Measurements from ENCODE around the gene GAGE10. TPM values are rescaled to one million over a fixed set of nuclear protein-coding genes. Genes with fewer than 3 reads are reported as not detected.

The GAGE10 gene
- polyA plus RNA-seq, 2 of the 4 experiments (the other 2 are of a cell fraction), result not detected

GRCh38 chrX:49276671-49277534 lies 26.5 kb upstream of the GAGE10 start:
- Histone ChIP-seq H3K4me2 (no peak overlapping the region), H3K4me3 (no peak overlapping the region), H3K9me3 (no peaks in the 10 kb centered on the region), H3K4me1 (peaks cover 9% of the 10 kb centered on the region; the same call in 2 of the 3 replicates), H3K27ac (no peak overlapping the region)
- no peak; a peak in 1 of 6 replicates for ATAC-seq
- no peak for TF ChIP-seq ZSCAN20 (CRISPR knock-in tag; IDR thresholded peaks at IDR 0.05)
- no peak for TF ChIP-seq CEBPB (IDR thresholded peaks at IDR 0.05)
- no peak for TF ChIP-seq EHMT2 (IDR thresholded peaks at IDR 0.05; ENCODE audit: low read depth)
- TF ChIP-seq MAFK (IDR thresholded peaks at IDR 0.05; ENCODE audit: partially characterized antibody), result no peak
- TF ChIP-seq, protein P1, sequence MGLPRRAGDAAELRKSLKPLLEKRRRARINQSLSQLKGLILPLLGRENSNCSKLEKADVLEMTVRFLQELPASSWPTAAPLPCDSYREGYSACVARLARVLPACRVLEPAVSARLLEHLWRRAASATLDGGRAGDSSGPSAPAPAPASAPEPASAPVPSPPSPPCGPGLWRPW (IDR thresholded peaks at IDR 0.05), result no peak
- no peak for TF ChIP-seq CBX2 (IDR thresholded peaks at IDR 0.05; ENCODE audit: borderline replicate concordance, low read depth)
- no peak for TF ChIP-seq ZFP36 (IDR thresholded peaks at IDR 0.05; ENCODE audit: borderline replicate concordance, partially characterized antibody)
- TF ChIP-seq EP300 (IDR thresholded peaks at IDR 0.05), result no peak
- TF ChIP-seq TFCP2L1 (CRISPR knock-in tag; IDR thresholded peaks at IDR 0.05), result no peak
- TF ChIP-seq SMC3 (IDR thresholded peaks at IDR 0.05), result no peak
- ChIA-PET CTCF (interaction anchor here (1.4 to 1.9 kb wide), 3 partner anchors 15 to 121 kb away, joined by 3 to 5 read pairs (median 5); no protein-coding TSS in a partner anchor), POLR2A (interaction anchor here (1.6 kb wide), 1 partner anchor 86 kb away, joined by 6 read pairs; no protein-coding TSS in a partner anchor)
- FAIRE-seq, result no peak
- WGBS (ENCODE audit: missing lambda C conversion rate), result 86% methylated on average over 17 of the region's 19 CpGs
- no peak for DNase-seq (ENCODE audit: low read depth in 1 of 2, low spot score in 1 of 2)

DNA sequence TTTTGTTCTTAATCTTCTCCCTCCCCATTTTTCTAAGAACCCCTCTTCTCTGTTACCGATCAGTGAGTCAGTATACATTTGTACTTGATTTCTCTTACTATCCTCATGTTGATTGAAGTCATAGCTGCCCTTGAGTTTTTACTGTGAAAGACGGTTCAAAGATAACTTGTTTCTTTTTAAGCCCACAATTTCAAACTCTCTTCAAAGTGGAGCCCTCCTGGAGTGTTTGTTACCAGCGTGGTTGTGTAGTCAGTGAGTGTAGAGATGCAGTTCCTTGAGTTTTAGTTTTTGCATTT lies 26.0 kb upstream of the GAGE10 start:
- Histone ChIP-seq H3K9me3 (no peaks in the 10 kb centered on the region), H3K4me3 (no peak overlapping the region), H3K4me1 (peaks cover 4% of the 10 kb centered on the region; the same call in 1 of the 3 replicates), H3K4me2 (no peak overlapping the region), H3K27ac (no peak overlapping the region)
- TF ChIP-seq SREBF2 (IDR thresholded peaks at IDR 0.05) (no peak), TP53 (CRISPR knock-in tag; IDR thresholded peaks at IDR 0.05) (no peak)
- ChIA-PET CTCF (interaction anchor here (1.9 kb wide), 1 partner anchor 85 kb away, joined by 5 read pairs; no protein-coding TSS in a partner anchor), POLR2A (no interaction called here)
- WGBS (ENCODE audit: missing lambda C conversion rate), result 95% methylated on average over 3 of the region's 3 CpGs
- ATAC-seq (no peak), DNase-seq (ENCODE audit: low read depth in 1 of 2, low spot score in 1 of 2) (no peak), FAIRE-seq (no peak)

DNA sequence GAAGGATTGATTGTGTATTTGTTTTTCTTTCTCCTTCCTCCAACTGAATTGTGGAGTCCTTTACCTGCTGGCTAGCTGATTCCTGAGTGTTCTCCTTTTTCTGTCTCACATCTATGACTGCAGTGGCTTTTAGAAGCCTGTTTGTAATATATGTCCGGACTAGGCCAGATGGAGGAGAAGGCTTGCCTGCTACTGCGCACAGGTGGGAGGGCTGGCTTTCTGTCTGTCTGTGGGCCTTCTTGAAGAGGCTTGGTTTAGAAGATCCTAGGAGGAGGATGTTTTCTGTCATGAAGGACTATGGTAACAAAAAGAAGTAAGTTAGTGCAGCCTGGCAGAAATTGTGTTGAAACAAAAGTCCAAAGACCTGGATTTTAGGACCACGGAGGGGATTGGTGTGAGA lies 25.4 kb upstream of the GAGE10 start:
- H3K4me3 ChIP-seq, result no peak overlapping the region
- no peaks in the 10 kb centered on the region for H3K9me3 ChIP-seq
- ChIA-PET CTCF (interaction anchor here (1.9 kb wide), 1 partner anchor 85 kb away, joined by 5 read pairs; no protein-coding TSS in a partner anchor), POLR2A (no interaction called here)
- 0 out of 3 replicates have a peak, but pooled peaks cover 4% of the 10 kb centered on the region for H3K4me1 ChIP-seq
- 96% methylated on average over 3 of the region's 3 CpGs for WGBS (ENCODE audit: missing lambda C conversion rate)
- H3K4me2 ChIP-seq, result no peak overlapping the region
- TF ChIP-seq ZFP36 (IDR thresholded peaks at IDR 0.05; ENCODE audit: borderline replicate concordance, partially characterized antibody) (no peak), POLR2A (IDR thresholded peaks at IDR 0.05; ENCODE audit: low read length) (no peak), BHLHE40 (IDR thresholded peaks at IDR 0.05; ENCODE audit: low read depth, low read length) (no peak), CEBPB (IDR thresholded peaks at IDR 0.05) (no peak), RNF2 (IDR thresholded peaks at IDR 0.05; ENCODE audit: borderline replicate concordance, low read depth) (no peak), CTCF (IDR thresholded peaks at IDR 0.05) (no peak), EHF (CRISPR knock-in tag; IDR thresholded peaks at IDR 0.05) (no peak)
- TF ChIP-seq, protein P2, sequence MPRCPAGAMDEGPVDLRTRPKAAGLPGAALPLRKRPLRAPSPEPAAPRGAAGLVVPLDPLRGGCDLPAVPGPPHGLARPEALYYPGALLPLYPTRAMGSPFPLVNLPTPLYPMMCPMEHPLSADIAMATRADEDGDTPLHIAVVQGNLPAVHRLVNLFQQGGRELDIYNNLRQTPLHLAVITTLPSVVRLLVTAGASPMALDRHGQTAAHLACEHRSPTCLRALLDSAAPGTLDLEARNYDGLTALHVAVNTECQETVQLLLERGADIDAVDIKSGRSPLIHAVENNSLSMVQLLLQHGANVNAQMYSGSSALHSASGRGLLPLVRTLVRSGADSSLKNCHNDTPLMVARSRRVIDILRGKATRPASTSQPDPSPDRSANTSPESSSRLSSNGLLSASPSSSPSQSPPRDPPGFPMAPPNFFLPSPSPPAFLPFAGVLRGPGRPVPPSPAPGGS (IDR thresholded peaks at IDR 0.05), result no peak
- FAIRE-seq (no peak), DNase-seq (ENCODE audit: low read depth in 1 of 2, low spot score in 1 of 2) (no peak), ATAC-seq (no peak)
- H3K27ac ChIP-seq, result no peak overlapping the region
